Activated naive CD4-positive, alpha-beta T cell treated with anti-CD3 and anti-CD28 coated beads for 36 hours (primary cell): ENCODE results near the gene MRGPRF. TPM values are rescaled to one million over a fixed set of nuclear protein-coding genes. Genes with fewer than 3 reads are reported as not detected.

ENCODE experiments used
- CTCF ChIA-PET: fragments of 350-600 bp; sonication (Branson Sonifier 250); formaldehyde crosslinking; loops from one replicate; lab custom pipeline; 2021; ENCODE audit warnings: antibody characterized with exemption; lab: Charles Lee
- DNase-seq: peaks from one replicate; pipeline ENCODE4 v3.0.0-alpha.2; 2020
- H3K27ac Mint-ChIP-seq: one replicate; pipeline ENCODE4 v1.8.0; 2021; ENCODE audit warnings: mild to moderate bottlenecking, mixed read lengths
- H3K27me3 Mint-ChIP-seq: one replicate; pipeline ENCODE4 v1.8.0; 2021; ENCODE audit warnings: low read depth, mixed read lengths
- H3K36me3 Mint-ChIP-seq: one replicate; pipeline ENCODE4 v1.8.0; 2021; ENCODE audit warnings: low read depth, mixed read lengths
- H3K4me1 Mint-ChIP-seq: one replicate; pipeline ENCODE4 v1.8.0; 2021; ENCODE audit warnings: low read depth, mixed read lengths
- H3K4me3 Mint-ChIP-seq: one replicate; pipeline ENCODE4 v1.8.0; 2021; ENCODE audit warnings: mild to moderate bottlenecking, moderate library complexity, mixed read lengths
- H3K9me3 Mint-ChIP-seq: one replicate; pipeline ENCODE4 v1.8.0; 2021; ENCODE audit warnings: mixed read lengths
- intact Hi-C: fragments of 100-400 bp; cut with micrococcal nuclease; formaldehyde crosslinking; loops from one replicate; pipeline ENCODE4 v1.15.1; 2023
- total RNA-seq, 2 experiments: library from RNA; stranded (reverse); gene quantifications; one replicate each; pipeline ENCODE4 v1.2.3, GENCODE V29; 2021

MRGPRF gene
- total RNA-seq, 2 experiments from 2014 or later: not detected

DNA sequence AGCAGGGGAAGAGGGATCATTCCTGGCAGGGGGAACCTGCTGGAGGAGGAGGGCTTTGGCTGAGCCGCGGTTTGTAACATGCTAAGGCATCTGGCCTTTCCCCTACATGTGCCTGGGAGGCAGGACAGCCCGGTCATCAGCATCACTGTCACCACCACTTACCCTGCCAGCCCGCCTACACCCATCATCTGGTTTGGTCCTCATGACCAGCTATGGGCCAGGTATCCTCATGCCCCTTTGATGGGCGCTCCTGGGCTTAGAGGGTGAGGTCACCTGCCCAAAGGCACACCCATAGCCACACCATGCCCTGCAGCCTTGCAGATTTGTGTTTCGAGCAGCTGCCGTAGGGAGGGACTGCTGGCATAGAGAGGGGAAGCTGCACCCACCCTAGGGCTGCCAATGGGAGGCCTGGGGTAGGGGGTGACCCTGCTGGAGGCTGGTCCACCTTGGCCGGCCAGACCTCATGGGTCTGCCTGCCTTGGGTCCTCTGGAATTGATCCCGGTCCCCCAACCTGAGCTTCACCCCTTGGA, 2.6 kb downstream of the MRGPRF start:
- Mint-ChIP-seq H3K4me1 (peaks cover 7% of the 10 kb centered on the region), H3K9me3 (no peaks in the 10 kb centered on the region), H3K27ac (no peak overlapping the region), H3K36me3 (no peaks in the 10 kb centered on the region), H3K4me3 (no peak overlapping the region), H3K27me3 (peaks cover 17% of the 10 kb centered on the region)
- intact Hi-C loops: no loop called here
- DNase-seq: no peak
- CTCF ChIA-PET: interaction anchor here (1.2 kb wide), 1 partner anchor 12 kb away, joined by 4 read pairs; no protein-coding TSS in a partner anchor

DNA sequence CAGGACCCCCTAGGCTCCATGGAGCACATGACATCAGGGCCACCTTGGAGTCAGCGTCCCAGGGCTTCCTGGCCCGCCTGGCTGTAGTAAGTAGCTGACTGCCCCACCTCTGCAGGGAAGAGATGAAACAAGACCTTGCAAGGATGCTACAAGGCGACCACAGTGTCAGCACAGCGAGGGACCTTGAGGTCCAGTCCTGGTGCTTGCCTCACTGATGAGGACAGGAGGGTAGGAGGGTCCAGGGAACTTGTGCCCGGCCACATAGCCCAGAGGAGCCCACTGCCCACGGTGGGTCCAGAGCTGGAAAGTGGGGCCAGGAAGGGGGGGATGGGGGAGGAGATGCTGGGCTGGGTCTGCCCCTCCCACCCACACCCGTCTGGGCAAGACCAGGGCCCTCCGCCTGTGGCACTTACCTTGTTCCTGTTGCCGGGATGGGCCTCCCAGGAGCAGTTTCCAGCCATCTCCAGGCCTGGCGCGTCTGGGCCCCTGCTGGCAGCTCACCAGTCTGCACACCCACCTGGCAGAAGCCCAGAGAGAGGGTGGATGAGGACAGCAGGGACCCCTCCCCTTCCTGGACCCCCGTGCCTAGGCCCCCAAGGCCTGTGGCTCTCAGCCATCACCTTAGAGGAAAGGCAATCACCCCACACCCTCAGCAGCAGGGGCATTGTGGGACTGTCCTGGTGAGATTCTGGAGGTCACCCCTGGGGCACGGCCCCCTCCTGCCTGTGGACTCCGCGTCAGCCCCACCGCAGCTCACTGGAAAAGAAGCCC, 3.4 kb downstream of the MRGPRF start:
- CTCF ChIA-PET: no interaction called here
- Mint-ChIP-seq H3K27me3 (peaks cover 19% of the 10 kb centered on the region), H3K9me3 (no peaks in the 10 kb centered on the region)

GRCh38 chr11:69008737-69009440, 4.2 kb downstream of the MRGPRF start:
- Mint-ChIP-seq H3K27me3 (peaks cover 19% of the 10 kb centered on the region), H3K27ac (no peak overlapping the region), H3K4me1 (peaks cover 7% of the 10 kb centered on the region), H3K36me3 (no peaks in the 10 kb centered on the region), H3K9me3 (no peaks in the 10 kb centered on the region), H3K4me3 (no peak overlapping the region)
- CTCF ChIA-PET: no interaction called here
- intact Hi-C loops: no loop called here
- DNase-seq: no peak

More for the DNA sequence above, 3.4 kb downstream of the MRGPRF start:
- Mint-ChIP-seq H3K27ac (no peak overlapping the region), H3K4me3 (no peak overlapping the region), H3K4me1 (peaks cover 7% of the 10 kb centered on the region), H3K36me3 (no peaks in the 10 kb centered on the region)
- intact Hi-C loops: no loop called here
- DNase-seq: no peak

- H3K4me1 Mint-ChIP-seq: peaks cover 7% of the 10 kb centered on the region
- DNase-seq: no peak
- CTCF ChIA-PET: no interaction called here
- no peak overlapping the region for H3K27ac Mint-ChIP-seq
- no peaks in the 10 kb centered on the region for H3K36me3 Mint-ChIP-seq
- H3K27me3 Mint-ChIP-seq: peaks cover 19% of the 10 kb centered on the region
- no peak overlapping the region for H3K4me3 Mint-ChIP-seq
- H3K9me3 Mint-ChIP-seq: no peaks in the 10 kb centered on the region
- intact Hi-C loops: no loop called here
Observed at GRCh38 chr11:69007975-69008381, 5.1 kb downstream of the MRGPRF start.

- CTCF ChIA-PET: no interaction called here
- Mint-ChIP-seq H3K36me3 (no peaks in the 10 kb centered on the region), H3K27ac (no peak overlapping the region)
Observed at GRCh38 chr11:69006816-69007215, 6.2 kb downstream of the MRGPRF start.

DNA sequence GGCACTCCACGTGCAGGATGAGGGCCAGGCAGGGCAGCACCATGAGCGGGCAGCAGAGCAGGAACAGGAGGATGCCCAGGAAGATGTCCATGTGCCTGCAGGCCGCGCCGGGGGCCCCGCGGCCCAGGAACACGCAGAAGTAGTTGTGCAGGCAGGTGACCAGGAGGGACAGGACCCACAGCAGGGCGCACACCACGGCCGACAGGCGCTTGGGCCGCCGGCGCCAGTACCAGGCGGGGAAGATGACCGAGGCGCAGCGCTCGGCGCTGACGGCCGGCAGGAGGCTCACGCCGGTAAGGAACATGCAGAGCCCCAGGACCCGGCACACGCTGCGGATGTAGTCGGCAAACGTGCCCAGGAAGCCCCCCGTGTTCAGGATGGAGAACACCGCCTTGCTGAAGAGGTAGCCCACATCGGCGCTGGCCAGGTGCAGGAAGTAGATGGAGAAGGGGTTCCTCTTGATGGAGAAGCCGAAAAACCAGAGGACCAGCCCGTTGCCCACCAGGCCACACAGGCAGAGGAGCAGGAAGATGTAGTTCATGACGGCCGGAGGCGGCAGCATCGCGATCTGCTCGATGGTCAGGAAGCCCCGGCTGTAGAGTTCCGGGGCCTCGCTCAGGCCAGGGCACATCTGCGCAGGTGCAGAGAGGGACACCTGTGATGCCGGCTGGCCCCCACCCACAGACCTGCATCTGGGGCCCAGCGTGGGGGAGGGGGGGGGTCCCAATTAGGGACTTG, 7.2 kb downstream of the MRGPRF start:
- CTCF ChIA-PET: no interaction called here
- no peaks in the 10 kb centered on the region for H3K36me3 Mint-ChIP-seq
- intact Hi-C loops: no loop called here
- H3K4me3 Mint-ChIP-seq: no peak overlapping the region
- DNase-seq: no peak
- no peaks in the 10 kb centered on the region for H3K9me3 Mint-ChIP-seq
- H3K27me3 Mint-ChIP-seq: peaks cover 7% of the 10 kb centered on the region
- H3K4me1 Mint-ChIP-seq: no peaks in the 10 kb centered on the region
- H3K27ac Mint-ChIP-seq: no peak overlapping the region

More at GRCh38 chr11:69006816-69007215, 6.2 kb downstream of the MRGPRF start:
- Mint-ChIP-seq H3K9me3 (no peaks in the 10 kb centered on the region), H3K27me3 (peaks cover 12% of the 10 kb centered on the region), H3K4me3 (no peak overlapping the region), H3K4me1 (peaks cover 6% of the 10 kb centered on the region)
- no peak for DNase-seq
- intact Hi-C loops: no loop called here

GRCh38 chr11:69005183-69005630, 7.8 kb downstream of the MRGPRF start:
- H3K4me1 Mint-ChIP-seq: no peaks in the 10 kb centered on the region
- no peak overlapping the region for H3K4me3 Mint-ChIP-seq
- no peak for DNase-seq
- intact Hi-C loops: no loop called here
- no peak overlapping the region for H3K27ac Mint-ChIP-seq
- peaks cover 7% of the 10 kb centered on the region for H3K27me3 Mint-ChIP-seq
- CTCF ChIA-PET: interaction anchor here (0.6 kb wide), 1 partner anchor 96 kb away, joined by 5 read pairs; no protein-coding TSS in a partner anchor
- H3K36me3 Mint-ChIP-seq: no peaks in the 10 kb centered on the region
- H3K9me3 Mint-ChIP-seq: no peaks in the 10 kb centered on the region

- no peak overlapping the region for H3K4me3 Mint-ChIP-seq
- no peaks in the 10 kb centered on the region for H3K9me3 Mint-ChIP-seq
- no peaks in the 10 kb centered on the region for H3K36me3 Mint-ChIP-seq
- CTCF ChIA-PET: interaction anchor here (0.6 kb wide), 1 partner anchor 96 kb away, joined by 5 read pairs; no protein-coding TSS in a partner anchor
- no peaks in the 10 kb centered on the region for H3K4me1 Mint-ChIP-seq
- intact Hi-C loops: no loop called here
- H3K27ac Mint-ChIP-seq: no peak overlapping the region
- peaks cover 3% of the 10 kb centered on the region for H3K27me3 Mint-ChIP-seq
- no peak for DNase-seq
Observed at GRCh38 chr11:69004411-69005182, 8.4 kb downstream of the MRGPRF start.

DNA sequence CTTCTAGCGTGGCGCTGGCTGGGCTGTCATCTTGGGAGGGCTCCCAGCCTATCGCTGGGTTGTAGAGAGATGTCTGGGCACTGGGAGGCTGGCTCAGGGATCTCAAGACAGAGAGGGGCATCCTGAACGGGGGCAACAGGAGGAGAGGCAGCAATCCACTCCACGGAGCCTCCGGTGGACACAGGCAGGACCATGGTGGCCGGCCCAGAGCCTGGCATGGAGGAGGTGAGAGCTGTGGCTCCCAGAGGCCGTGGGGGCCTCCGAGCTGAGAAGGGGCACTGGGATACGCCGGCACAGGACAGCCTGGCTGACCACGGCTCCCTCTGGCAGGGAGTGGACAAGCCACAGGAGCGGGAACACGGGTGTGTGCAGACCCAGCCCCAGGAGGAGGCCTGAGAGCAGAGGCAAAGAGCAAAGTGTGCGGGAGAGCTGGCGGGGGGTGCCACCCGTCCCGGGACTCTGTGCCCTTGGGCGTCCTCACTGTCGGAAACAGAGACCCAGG, 9.1 kb downstream of the MRGPRF start:
- CTCF ChIA-PET: no interaction called here
- Mint-ChIP-seq H3K27me3 (peaks cover 3% of the 10 kb centered on the region), H3K27ac (no peak overlapping the region), H3K36me3 (no peaks in the 10 kb centered on the region), H3K9me3 (no peaks in the 10 kb centered on the region), H3K4me3 (no peak overlapping the region), H3K4me1 (no peaks in the 10 kb centered on the region)
- no peak for DNase-seq
- intact Hi-C loops: no loop called here

GRCh38 chr11:69003301-69003865, 9.7 kb downstream of the MRGPRF start:
- no peaks in the 10 kb centered on the region for H3K4me1 Mint-ChIP-seq
- H3K27me3 Mint-ChIP-seq: peaks cover 3% of the 10 kb centered on the region
- H3K9me3 Mint-ChIP-seq: no peaks in the 10 kb centered on the region
- no peak overlapping the region for H3K4me3 Mint-ChIP-seq
- no peak overlapping the region for H3K27ac Mint-ChIP-seq
- DNase-seq: no peak
- no peaks in the 10 kb centered on the region for H3K36me3 Mint-ChIP-seq
- intact Hi-C loops: no loop called here
- CTCF ChIA-PET: no interaction called here

- Mint-ChIP-seq H3K4me3 (no peak overlapping the region), H3K36me3 (no peaks in the 10 kb centered on the region), H3K9me3 (no peaks in the 10 kb centered on the region), H3K27me3 (peaks cover 3% of the 10 kb centered on the region), H3K4me1 (no peaks in the 10 kb centered on the region), H3K27ac (no peak overlapping the region)
- no peak for DNase-seq
- CTCF ChIA-PET: no interaction called here
- intact Hi-C loops: no loop called here
Observed at GRCh38 chr11:69002570-69003231, 10.3 kb downstream of the MRGPRF start.
